Activated effector memory CD4-positive, alpha-beta T cell treated with anti-CD3 and anti-CD28 coated beads, Interleukin-2, amount 50 U/mL, for 16 hours (primary cell): Measurements from ENCODE around the gene BTLA.
"Not testable (repeated sequence)": the region's sequence is repeated elsewhere in the genome, so short reads cannot be mapped to it uniquely, and the experiment has no call there.

Experiments used
- DNase-seq: peaks from one replicate; pipeline ENCODE4 v3.0.0-alpha.2; 2020

The BTLA gene

DNA sequence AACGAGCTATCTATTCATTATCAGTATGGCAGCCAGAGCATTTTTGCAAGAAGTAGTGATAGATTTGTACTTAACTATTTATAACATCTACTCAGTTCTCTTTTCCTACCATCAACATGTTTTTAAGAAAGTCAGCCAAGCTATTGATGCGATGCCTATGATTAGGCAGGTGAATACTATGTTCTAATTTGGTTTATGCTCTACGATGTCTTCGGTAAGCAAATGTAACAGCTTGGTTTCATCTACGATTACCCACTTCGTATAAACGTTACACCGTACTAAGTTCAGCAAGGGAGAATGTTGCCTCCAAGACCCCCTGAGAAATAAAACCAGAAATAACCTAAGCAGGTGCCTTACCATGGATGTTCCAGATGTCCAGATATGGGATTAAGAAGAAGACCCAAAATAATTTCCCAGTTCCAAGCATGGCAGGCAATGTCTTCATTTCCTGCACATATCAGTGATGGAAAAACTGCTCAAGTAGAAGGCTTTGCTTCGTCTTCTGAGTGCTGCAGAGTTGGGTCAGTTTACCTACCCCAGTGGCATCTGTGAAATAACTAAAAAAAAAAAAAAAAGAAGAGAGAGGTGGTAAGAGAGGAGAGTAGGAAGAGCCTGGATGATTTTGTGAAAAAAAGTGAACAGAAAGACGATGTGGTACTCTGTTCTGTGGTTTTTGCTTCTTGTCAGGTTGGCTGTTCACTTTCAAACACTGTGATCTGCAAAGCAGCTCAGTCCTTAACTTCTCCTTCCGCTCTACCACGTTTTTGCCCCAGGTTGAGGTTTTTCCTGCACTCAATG lies at the start of gene BTLA:
Gene BTLA (minus strand): TSS at position 559 of the 798 bp plus-strand sequence. CDS start 114 bp downstream, at position 445.
- no peak for DNase-seq

DNA sequence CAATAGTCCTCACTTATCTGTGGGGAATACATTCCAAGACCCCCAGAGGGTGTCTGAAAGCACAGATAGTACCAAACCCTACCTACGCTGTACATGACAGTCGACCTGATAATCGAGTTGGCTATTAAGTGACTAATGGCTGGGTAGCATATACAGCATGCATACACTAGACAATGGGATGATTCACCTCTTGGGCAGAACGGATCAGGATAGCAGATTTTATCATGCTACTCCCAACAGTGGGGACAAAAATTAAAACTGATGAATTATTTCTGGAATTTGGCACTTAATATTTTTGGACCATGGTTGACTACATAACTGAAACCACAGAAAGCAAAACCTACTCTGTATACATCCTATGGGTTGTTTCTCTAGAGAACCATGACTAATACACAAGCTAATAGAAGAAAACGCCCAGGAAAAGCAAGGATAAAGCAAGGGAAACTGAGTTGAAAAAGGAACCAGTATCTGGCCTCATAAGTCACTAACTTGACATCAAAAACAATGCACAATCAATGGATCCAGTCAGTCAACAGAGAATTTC lies 47.0 kb upstream of the BTLA start:
- DNase-seq, result no peak

GRCh38 chr3:112539825-112540650 lies 40.8 kb upstream of the BTLA start:
- DNase-seq, result no peak

DNA sequence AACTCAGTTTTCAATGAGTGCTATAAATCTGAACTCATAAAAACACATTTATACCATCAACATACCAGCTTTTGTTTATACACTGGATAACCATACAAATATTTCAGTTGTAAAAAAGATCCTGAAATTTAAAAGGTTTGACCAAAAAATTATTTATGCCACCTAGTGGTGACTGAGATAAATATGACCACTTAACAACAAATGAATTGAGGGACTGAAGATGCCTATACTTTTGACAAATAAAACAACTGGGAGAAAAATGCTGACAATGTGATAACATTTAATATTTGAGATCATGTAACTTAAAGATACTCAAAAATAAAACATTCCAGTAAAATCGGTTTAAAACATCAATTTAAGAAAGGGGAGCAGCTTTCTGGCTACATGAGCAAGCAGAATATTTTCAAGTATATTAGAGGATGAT lies 32.1 kb upstream of the BTLA start:
- DNase-seq, result no peak

GRCh38 chr3:112530573-112530972 lies 31.3 kb upstream of the BTLA start:
- no peak for DNase-seq

DNA sequence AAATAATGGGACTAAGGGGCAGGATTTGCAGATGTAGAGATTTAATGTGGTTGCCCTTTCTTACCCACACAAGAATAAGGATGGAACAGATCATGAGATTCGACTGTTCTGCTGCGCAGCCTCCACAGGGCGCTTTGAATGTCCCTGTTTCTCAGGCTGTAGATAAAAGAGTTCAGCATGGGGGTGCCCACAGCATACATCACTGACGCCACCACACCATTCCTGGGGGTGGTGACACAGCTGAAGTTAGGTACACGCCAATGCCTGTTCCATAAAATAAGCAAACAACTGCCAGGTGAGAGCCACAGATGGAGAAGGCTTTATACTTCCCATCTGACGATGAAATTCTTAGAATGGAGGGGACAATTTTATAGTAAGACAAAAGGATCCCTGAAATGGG lies 24.9 kb upstream of the BTLA start:
- DNase-seq, result not testable (repeated sequence)

DNA sequence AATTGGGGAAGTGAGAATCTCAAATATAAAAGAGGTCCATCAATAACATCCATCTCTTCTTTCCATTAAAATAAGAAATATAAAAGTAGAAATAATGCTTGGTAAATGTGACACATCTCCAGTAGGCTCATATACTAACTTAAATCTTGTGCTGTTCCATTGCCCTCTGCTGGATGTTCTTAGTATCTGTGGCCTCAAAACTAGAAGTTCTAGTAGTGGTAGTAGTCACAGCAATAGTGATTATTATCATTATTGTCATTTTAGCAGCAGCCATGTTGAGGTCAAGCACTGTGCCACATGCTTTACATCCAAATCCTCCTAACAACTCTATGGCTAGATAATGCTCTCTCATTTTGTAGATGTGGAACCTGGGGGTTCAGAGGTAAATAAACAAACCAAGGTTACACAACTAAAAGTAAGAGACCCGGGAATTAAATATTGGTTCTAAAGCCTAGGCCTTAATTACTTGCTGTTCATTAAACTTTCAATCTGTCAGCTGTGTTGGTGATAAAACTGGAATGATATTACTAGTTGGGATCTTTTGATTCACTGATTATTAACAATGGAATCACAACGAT lies 20.2 kb upstream of the BTLA start:
- DNase-seq, result no peak

DNA sequence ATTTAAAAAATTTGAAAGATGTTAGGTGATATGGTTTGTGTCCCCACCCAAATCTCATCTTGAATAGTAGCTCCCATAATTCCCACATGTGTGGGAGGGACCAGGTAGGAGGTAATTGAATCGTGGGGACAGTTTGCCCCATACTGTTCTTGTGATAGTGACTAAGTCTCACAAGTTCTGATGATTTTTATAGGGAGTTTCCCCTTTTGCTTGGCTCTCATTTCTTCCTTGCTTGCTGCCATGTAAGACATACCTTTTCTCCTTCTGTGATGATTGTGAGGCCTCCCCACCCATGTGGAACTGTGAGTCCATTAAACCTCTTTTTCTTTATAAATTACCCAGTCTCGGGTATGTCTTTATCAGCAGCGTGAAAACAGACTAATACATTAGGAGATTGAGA lies 19.7 kb upstream of the BTLA start:
- DNase-seq, result not testable (repeated sequence)

- DNase-seq, result no peak
Observed at GRCh38 chr3:112514527-112515128, 15.4 kb upstream of the BTLA start.

GRCh38 chr3:112512320-112512719 lies 13.0 kb upstream of the BTLA start:
- no peak for DNase-seq

DNA sequence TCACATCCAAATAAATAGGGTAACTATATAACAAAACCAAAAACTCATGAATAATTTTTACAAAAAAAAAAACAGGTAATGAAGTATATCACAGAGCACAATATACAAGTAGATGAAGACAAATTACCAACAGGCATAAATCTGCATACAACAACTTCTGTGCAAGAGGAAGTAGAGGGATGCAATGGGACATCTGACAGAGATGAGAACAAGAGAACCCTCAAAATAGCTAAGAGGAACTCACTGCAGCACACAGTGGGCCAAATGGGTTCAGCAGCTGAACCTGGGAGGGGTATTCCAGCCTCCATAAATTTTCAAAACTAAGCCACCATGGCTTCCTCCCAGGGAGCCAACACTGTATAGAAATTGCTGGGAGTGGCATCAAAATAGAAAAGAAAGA lies 9.6 kb upstream of the BTLA start:
- DNase-seq, result no peak

- DNase-seq, result no peak
Observed at GRCh38 chr3:112508261-112508660, 9.0 kb upstream of the BTLA start.

DNA sequence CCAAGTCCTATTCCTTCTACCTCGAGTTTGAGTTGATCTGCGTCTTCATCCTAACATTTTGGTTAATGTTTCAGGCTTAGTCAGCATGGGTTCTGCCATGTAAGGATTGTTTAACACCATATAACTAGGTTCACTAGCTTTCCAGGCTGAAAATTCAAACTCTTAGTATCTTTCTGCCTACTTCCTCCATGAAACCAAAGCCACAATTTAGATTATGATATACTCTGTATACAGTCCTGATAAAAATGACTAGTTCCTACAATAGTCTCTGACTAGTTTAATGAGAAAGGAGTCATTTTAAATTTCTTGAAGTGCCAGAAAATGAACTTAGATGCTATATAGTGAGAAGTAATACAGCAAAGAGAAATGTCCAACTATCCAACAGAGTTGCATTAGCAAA lies 6.6 kb upstream of the BTLA start:
- DNase-seq, result no peak

DNA sequence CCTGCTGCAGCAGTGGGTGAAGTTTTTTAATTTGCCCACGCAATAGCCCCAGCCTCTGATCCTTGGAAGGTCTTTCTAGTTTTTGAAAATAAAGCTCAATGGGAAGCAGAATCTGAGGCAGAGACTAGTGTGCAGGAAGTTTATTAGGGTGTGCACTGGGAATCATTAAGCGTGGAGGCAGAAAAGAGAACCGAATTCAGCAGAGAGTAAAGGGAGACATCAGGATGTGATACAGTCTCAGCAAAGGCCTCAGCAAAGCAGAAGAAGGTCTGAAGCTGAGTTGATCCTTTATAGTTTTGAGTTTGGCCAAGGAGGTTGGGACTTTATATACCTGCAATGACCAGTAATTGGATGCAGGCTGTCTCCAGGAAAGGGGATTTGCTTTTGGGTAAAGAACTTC lies 4.9 kb upstream of the BTLA start:
- DNase-seq, result no peak

- no peak for DNase-seq
Observed at GRCh38 chr3:112503304-112503972, 4.2 kb upstream of the BTLA start.

- no peak for DNase-seq
Observed at GRCh38 chr3:112500621-112501020, 1.3 kb upstream of the BTLA start.

DNA sequence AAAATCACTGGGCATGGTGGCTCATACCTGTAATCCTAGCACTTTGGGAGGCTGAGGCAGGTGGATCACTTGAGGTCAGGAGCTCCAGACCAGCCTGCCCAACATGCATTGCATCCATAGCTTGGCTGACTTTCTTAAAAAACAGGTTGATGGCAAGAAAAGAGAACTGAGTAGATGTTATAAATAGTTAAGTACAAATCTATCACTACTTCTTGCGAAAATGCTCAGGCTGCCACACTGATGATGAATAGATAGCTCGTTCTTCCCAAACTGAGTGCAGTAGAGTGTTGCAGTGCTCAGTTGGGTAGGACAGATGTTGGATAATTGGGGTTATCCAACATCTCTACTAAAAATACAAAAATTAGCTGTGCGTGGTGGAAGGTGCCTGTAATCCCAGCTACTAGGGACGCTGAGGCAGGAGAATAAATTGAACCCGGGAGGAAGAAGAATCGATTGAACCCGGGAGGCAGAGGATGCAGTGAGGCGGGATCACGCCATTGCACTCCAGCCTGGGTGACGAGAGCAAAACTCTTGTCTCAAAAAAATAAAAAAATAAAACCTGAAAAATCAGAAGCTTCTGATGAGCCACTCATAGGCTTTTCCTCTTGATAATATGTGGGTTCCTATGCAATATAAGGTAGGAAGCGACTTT lies 1.2 kb downstream of the BTLA start:
- DNase-seq, result no peak

DNA sequence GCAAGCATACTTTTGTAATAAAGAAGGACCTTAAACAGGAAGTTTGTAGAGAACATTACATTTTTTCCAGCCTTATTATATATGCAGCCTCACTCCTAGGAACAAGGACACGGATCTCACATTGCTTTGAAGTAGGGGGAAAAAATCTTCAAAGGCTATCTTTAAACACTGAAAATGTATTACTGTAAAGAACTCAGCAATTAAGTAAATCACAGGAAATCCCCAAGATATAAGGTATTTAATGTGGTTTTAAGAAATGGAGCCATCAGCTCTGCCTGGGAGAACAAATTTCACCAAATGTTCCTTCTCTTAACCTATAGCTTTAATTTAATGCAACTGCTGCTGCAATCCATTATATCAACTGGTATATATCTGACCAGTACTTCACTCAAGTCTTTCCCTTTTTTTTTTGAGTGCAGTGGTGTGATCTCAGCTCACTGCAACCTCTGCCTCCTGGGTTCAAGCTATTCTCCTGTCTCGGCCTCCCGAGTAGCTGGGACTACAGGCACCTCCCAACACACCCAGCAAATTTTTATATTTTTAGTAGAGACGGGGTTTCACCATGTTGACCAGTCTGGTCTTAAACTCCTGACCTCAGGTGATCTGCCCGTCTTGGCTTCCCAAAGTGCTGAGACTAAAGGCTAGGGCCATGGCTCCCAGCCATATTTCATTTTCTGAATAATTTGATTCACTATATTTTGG lies 2.8 kb downstream of the BTLA start:
- DNase-seq, result no peak

DNA sequence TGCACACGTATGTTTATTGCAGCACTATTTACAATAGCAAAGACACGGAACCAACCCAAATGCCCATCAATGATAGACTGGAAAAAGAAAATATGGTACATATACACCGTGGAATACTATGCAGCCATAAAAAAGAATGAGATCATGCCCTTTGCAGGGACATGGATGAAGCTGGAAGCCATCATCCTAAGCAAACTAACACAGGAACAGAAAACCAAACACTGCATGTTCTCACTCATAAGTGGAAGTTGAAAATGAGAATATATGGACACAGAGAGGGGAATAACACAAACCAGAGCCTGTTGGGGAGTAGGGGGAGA lies 4.9 kb downstream of the BTLA start:
- not testable (repeated sequence) for DNase-seq

DNA sequence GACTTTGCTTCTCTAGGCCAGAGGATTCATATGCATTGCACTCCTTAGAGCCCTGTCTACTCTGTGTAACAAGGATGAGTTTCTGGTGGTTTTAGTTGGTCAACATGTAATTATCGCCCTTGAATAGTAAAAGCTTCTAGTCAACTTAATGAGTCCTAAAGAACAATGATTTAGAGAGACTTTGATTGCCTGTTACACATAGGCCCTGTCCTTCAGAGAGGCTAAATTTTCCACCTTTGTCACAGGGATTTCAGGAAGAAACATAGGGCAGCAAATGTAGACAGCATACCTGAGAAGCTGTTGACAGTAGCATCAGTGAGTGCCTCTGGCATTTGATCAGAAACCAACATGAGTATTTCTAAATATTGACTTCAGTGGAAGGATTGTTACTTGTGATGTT lies 7.1 kb downstream of the BTLA start:
- no peak for DNase-seq

GRCh38 chr3:112491373-112491772 lies 7.9 kb downstream of the BTLA start:
- DNase-seq, result no peak
